Measurements from ENCODE around the gene AP4S1. TPM values are rescaled to one million over a fixed set of nuclear protein-coding genes. Genes with fewer than 3 reads are reported as not detected.

Gene AP4S1
- total RNA-seq, 1 donor from 2014 or later = 4.2 TPM

GRCh38 chr14:31022386-31022785 is 3.1 kb upstream of the AP4S1 start:
- no peaks in the 10 kb centered on the region for H3K27me3 ChIP-seq
- H3K4me1 ChIP-seq = peaks cover 0 to 16% of the 10 kb centered on the region in 2 donors
- no peaks in the 10 kb centered on the region for H3K9me3 ChIP-seq
- intact Hi-C loops (cut with DNase I) = no loop called here
- no peak overlapping the region for H3K27ac ChIP-seq
- DNase-seq (ENCODE audit: low spot score in 2 of 2) = no peak
- H3K4me3 ChIP-seq = no peak overlapping the region
- TF ChIP-seq, protein P1, sequence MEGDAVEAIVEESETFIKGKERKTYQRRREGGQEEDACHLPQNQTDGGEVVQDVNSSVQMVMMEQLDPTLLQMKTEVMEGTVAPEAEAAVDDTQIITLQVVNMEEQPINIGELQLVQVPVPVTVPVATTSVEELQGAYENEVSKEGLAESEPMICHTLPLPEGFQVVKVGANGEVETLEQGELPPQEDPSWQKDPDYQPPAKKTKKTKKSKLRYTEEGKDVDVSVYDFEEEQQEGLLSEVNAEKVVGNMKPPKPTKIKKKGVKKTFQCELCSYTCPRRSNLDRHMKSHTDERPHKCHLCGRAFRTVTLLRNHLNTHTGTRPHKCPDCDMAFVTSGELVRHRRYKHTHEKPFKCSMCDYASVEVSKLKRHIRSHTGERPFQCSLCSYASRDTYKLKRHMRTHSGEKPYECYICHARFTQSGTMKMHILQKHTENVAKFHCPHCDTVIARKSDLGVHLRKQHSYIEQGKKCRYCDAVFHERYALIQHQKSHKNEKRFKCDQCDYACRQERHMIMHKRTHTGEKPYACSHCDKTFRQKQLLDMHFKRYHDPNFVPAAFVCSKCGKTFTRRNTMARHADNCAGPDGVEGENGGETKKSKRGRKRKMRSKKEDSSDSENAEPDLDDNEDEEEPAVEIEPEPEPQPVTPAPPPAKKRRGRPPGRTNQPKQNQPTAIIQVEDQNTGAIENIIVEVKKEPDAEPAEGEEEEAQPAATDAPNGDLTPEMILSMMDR (IDR thresholded peaks at IDR 0.05) = no peak
- no peaks in the 10 kb centered on the region for H3K36me3 ChIP-seq

- H3K4me3 ChIP-seq = peak overlapping the region; percentile 98 to 100
- intact Hi-C loops (cut with DNase I) = loop anchor here (2.0 kb wide), 1 partner anchor 59 kb away; no protein-coding TSS in a partner anchor
- H3K36me3 ChIP-seq = no peaks in the 10 kb centered on the region
- TF ChIP-seq, protein P1 (IDR thresholded peaks at IDR 0.05) = no peak
- H3K4me1 ChIP-seq = peaks cover 0 to 14% of the 10 kb centered on the region in 2 donors
- no peaks in the 10 kb centered on the region for H3K9me3 ChIP-seq
- H3K27me3 ChIP-seq = no peaks in the 10 kb centered on the region
- DNase-seq (ENCODE audit: low spot score in 2 of 2) = no peak
- H3K27ac ChIP-seq = peak overlapping the region in 1 of 2 donors; percentile 100
Observed at GRCh38 chr14:31024010-31024480, 1.4 kb upstream of the AP4S1 start.

DNA sequence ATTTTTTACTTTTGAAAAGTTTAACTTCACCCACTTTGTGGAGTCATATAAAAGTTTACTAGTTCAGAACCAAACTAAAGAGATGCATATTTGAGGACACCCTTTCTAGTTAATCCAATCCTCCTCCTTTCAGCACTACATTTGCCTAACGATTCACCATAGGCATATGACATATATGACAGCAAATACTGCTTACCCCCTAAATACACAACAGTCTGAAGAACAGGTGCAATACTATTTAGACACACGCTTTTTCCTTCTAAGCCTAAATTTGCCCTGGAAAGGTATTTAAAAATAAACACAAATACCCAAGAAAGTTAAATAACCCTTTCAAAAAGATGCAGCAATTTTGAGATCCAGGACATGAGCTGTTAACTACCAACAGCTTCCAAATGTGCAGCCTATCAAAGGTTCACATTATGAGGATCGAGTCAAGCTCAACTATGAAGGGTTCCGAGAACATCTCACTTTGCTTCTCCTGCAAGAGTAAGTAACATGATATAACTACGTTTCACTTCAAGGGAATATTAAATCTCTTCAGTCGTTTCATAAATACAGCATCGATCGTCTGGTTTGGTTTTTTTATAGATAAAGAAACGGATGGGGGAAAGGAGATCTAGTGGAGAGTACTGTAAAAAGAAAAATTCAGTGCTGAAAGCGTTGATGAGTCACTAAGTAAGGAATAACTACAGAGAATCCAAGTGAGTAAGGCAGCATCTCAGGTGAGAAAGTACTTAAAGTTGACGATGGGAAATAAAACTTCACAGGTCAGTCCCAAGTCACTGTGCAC is 677 bp upstream of the AP4S1 start:
- Histone ChIP-seq H3K36me3 (no peaks in the 10 kb centered on the region), H3K27me3 (no peaks in the 10 kb centered on the region), H3K27ac (peak overlapping the region; percentile 100), H3K4me3 (peak overlapping the region; percentile 98 to 100), H3K4me1 (peaks cover 0 to 14% of the 10 kb centered on the region in 2 donors), H3K9me3 (no peaks in the 10 kb centered on the region)
- no peak for DNase-seq (ENCODE audit: low spot score in 2 of 2)
- TF ChIP-seq, protein P1 (IDR thresholded peaks at IDR 0.05) = no peak
- intact Hi-C loops (cut with DNase I) = loop anchor here (2.0 to 5.0 kb wide), 4 partner anchors 58 to 1178 kb away; partner anchors contain the start of genes DTD2, RNU6-7 and RNU6-8

GRCh38 chr14:31026077-31026449 is 614 bp downstream of the AP4S1 start, which contains the start of gene STRN3:
Gene STRN3 (minus strand): TSS chr14:31026379. CDS start chr14:31026185, 194 bp downstream.
- Histone ChIP-seq H3K4me1 (peaks cover 0 to 14% of the 10 kb centered on the region in 2 donors), H3K27me3 (no peaks in the 10 kb centered on the region), H3K9me3 (no peaks in the 10 kb centered on the region), H3K4me3 (peak within 1 kb of the TSS; percentile 98 to 100), H3K27ac (peak within 1 kb of the TSS; percentile 100), H3K36me3 (no peaks in the 10 kb centered on the region)
- intact Hi-C loops (cut with DNase I) = loop anchor here (2.0 to 5.0 kb wide), 6 partner anchors 31 to 1176 kb away; partner anchors contain the start of genes ARHGAP5, DTD2, HECTD1 and RNU6-7
- TF ChIP-seq, protein P1 (IDR thresholded peaks at IDR 0.05) = no peak
- DNase-seq (ENCODE audit: low spot score in 2 of 2) = no peak

DNA sequence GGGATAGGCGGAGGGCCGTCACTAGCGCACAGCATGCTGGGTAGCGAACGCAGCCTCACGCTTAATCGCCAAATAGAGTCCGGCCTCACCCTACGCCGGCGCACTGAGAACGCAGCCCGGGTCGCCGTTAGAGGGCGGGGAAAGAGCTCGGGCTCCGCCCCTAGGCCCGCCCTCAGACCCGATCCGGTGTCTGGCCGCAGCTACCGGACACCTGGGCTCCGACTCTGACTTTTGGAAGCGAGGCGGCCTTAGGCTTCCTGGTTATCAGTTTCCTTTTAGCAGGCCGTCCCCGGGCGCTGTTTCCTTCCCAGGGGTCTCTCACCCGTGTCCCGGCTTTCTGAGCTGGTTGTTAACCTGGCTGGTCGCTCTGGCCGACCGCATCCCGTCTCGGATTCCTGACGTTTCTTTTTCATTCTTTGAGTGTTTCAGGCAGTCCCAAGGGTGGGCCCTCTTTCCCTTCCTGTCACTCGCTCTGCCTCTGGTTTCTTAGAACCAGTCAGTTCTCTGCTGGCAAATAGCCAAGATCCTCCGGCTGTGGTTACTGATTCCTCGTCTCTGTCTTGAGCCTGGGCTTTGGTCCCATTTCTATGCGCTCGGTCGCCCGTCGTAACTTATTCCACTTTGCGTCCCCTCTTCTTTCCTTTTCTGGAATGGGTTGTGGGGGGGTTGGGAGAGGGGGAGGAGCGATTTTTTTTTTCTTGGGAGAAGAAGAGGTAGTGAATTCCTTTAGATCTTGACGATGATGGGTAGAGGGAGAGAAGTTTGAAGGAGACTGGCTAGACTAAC is 1.2 kb downstream of the AP4S1 start:
- H3K4me3 ChIP-seq = peak overlapping the region; percentile 98 to 100
- peak overlapping the region; percentile 100 for H3K27ac ChIP-seq
- H3K4me1 ChIP-seq = peaks cover 0 to 14% of the 10 kb centered on the region in 2 donors
- intact Hi-C loops (cut with DNase I) = loop anchor here (2.0 to 5.0 kb wide), 6 partner anchors 32 to 1176 kb away; partner anchors contain the start of genes ARHGAP5, DTD2, HECTD1 and RNU6-7
- H3K27me3 ChIP-seq = no peaks in the 10 kb centered on the region
- DNase-seq (ENCODE audit: low spot score in 2 of 2) = peak; percentile 89 to 98
- H3K36me3 ChIP-seq = no peaks in the 10 kb centered on the region
- TF ChIP-seq, protein P1 (IDR thresholded peaks at IDR 0.05) = no peak
- no peaks in the 10 kb centered on the region for H3K9me3 ChIP-seq

Data from ascending aorta (tissue), 2 donors.